Measurements from ENCODE around the gene CARD9.
"Not testable (repeated sequence)": the region's sequence is repeated elsewhere in the genome, so short reads cannot be mapped to it uniquely, and the experiment has no call there.

CARD9 gene

GRCh38 chr9:136355616-136356557 lies 17.6 kb downstream of the CARD9 start:
- Histone ChIP-seq H3K36me3 (ENCODE audit: control insufficient read depth, insufficient read depth, low read length) (no peaks in the 10 kb centered on the region), H3K4me3 (ENCODE audit: low read length) (no peak overlapping the region)

GRCh38 chr9:136354592-136355085 lies 18.8 kb downstream of the CARD9 start:
- H3K36me3 ChIP-seq (ENCODE audit: control insufficient read depth, insufficient read depth, low read length): no peaks in the 10 kb centered on the region
- peaks cover 9% of the 10 kb centered on the region for H3K4me1 ChIP-seq (ENCODE audit: control insufficient read depth, insufficient read depth, low read length)
- no peaks in the 10 kb centered on the region for H3K9me3 ChIP-seq (ENCODE audit: control insufficient read depth, low read length)
- H3K9ac ChIP-seq (ENCODE audit: low read length): no peak overlapping the region
- H3K4me3 ChIP-seq (ENCODE audit: low read length): no peak overlapping the region
- no peaks in the 10 kb centered on the region for H3K27me3 ChIP-seq (ENCODE audit: control insufficient read depth, insufficient read depth, low read length)

More at GRCh38 chr9:136355616-136356557, 17.6 kb downstream of the CARD9 start:
- Histone ChIP-seq H3K9ac (ENCODE audit: low read length) (no peak overlapping the region), H3K4me1 (ENCODE audit: control insufficient read depth, insufficient read depth, low read length) (peaks cover 9% of the 10 kb centered on the region), H3K9me3 (ENCODE audit: control insufficient read depth, low read length) (no peaks in the 10 kb centered on the region), H3K27me3 (ENCODE audit: control insufficient read depth, insufficient read depth, low read length) (no peaks in the 10 kb centered on the region)

- no peaks in the 10 kb centered on the region for H3K9me3 ChIP-seq (ENCODE audit: control insufficient read depth, low read length)
- H3K4me1 ChIP-seq (ENCODE audit: control insufficient read depth, insufficient read depth, low read length): peaks cover 9% of the 10 kb centered on the region
- no peak overlapping the region for H3K9ac ChIP-seq (ENCODE audit: low read length)
- no peaks in the 10 kb centered on the region for H3K27me3 ChIP-seq (ENCODE audit: control insufficient read depth, insufficient read depth, low read length)
- H3K4me3 ChIP-seq (ENCODE audit: low read length): no peak overlapping the region
- no peaks in the 10 kb centered on the region for H3K36me3 ChIP-seq (ENCODE audit: control insufficient read depth, insufficient read depth, low read length)
These were observed 19.5 kb downstream of the CARD9 start for GRCh38 chr9:136353757-136354488.

GRCh38 chr9:136353088-136353487 lies 20.4 kb downstream of the CARD9 start:
- Histone ChIP-seq H3K4me3 (ENCODE audit: low read length) (no peak overlapping the region), H3K9ac (ENCODE audit: low read length) (no peak overlapping the region), H3K9me3 (ENCODE audit: control insufficient read depth, low read length) (no peaks in the 10 kb centered on the region)

GRCh38 chr9:136352682-136353081 lies 20.8 kb downstream of the CARD9 start:
- Histone ChIP-seq H3K9ac (ENCODE audit: low read length) (no peak overlapping the region), H3K4me3 (ENCODE audit: low read length) (no peak overlapping the region), H3K27me3 (ENCODE audit: control insufficient read depth, insufficient read depth, low read length) (no peaks in the 10 kb centered on the region), H3K4me1 (ENCODE audit: control insufficient read depth, insufficient read depth, low read length) (peaks cover 9% of the 10 kb centered on the region), H3K36me3 (ENCODE audit: control insufficient read depth, insufficient read depth, low read length) (no peaks in the 10 kb centered on the region), H3K9me3 (ENCODE audit: control insufficient read depth, low read length) (no peaks in the 10 kb centered on the region)

More at GRCh38 chr9:136353088-136353487, 20.4 kb downstream of the CARD9 start:
- Histone ChIP-seq H3K4me1 (ENCODE audit: control insufficient read depth, insufficient read depth, low read length) (peaks cover 9% of the 10 kb centered on the region), H3K36me3 (ENCODE audit: control insufficient read depth, insufficient read depth, low read length) (no peaks in the 10 kb centered on the region), H3K27me3 (ENCODE audit: control insufficient read depth, insufficient read depth, low read length) (no peaks in the 10 kb centered on the region)

- H3K4me3 ChIP-seq (ENCODE audit: low read length): not testable (repeated sequence)
These were observed 21.6 kb downstream of the CARD9 start for GRCh38 chr9:136351868-136352267.

GRCh38 chr9:136351252-136351800 lies 22.1 kb downstream of the CARD9 start:
- Histone ChIP-seq H3K9me3 (ENCODE audit: control insufficient read depth, low read length) (no peaks in the 10 kb centered on the region), H3K4me3 (ENCODE audit: low read length) (no peak overlapping the region), H3K27me3 (ENCODE audit: control insufficient read depth, insufficient read depth, low read length) (peaks cover 1% of the 10 kb centered on the region), H3K9ac (ENCODE audit: low read length) (no peak overlapping the region), H3K36me3 (ENCODE audit: control insufficient read depth, insufficient read depth, low read length) (no peaks in the 10 kb centered on the region), H3K4me1 (ENCODE audit: control insufficient read depth, insufficient read depth, low read length) (peaks cover 11% of the 10 kb centered on the region)

More at GRCh38 chr9:136351868-136352267, 21.6 kb downstream of the CARD9 start:
- H3K36me3 ChIP-seq (ENCODE audit: control insufficient read depth, insufficient read depth, low read length); H3K27me3 ChIP-seq (ENCODE audit: control insufficient read depth, insufficient read depth, low read length); H3K9ac ChIP-seq (ENCODE audit: low read length); H3K4me1 ChIP-seq (ENCODE audit: control insufficient read depth, insufficient read depth, low read length); H3K9me3 ChIP-seq (ENCODE audit: control insufficient read depth, low read length): not testable (repeated sequence)

- Histone ChIP-seq H3K36me3 (ENCODE audit: control insufficient read depth, insufficient read depth, low read length) (no peaks in the 10 kb centered on the region), H3K4me3 (ENCODE audit: low read length) (no peak overlapping the region), H3K27me3 (ENCODE audit: control insufficient read depth, insufficient read depth, low read length) (peaks cover 8% of the 10 kb centered on the region), H3K9ac (ENCODE audit: low read length) (no peak overlapping the region), H3K4me1 (ENCODE audit: control insufficient read depth, insufficient read depth, low read length) (peaks cover 14% of the 10 kb centered on the region), H3K9me3 (ENCODE audit: control insufficient read depth, low read length) (no peaks in the 10 kb centered on the region)
These were observed 23.9 kb downstream of the CARD9 start for GRCh38 chr9:136349546-136349945.

GRCh38 chr9:136348691-136349090 lies 24.8 kb downstream of the CARD9 start:
- H3K9ac ChIP-seq (ENCODE audit: low read length): no peak overlapping the region
- H3K4me1 ChIP-seq (ENCODE audit: control insufficient read depth, insufficient read depth, low read length): peaks cover 13% of the 10 kb centered on the region
- H3K4me3 ChIP-seq (ENCODE audit: low read length): no peak overlapping the region
- no peaks in the 10 kb centered on the region for H3K36me3 ChIP-seq (ENCODE audit: control insufficient read depth, insufficient read depth, low read length)
- peaks cover 8% of the 10 kb centered on the region for H3K27me3 ChIP-seq (ENCODE audit: control insufficient read depth, insufficient read depth, low read length)
- no peaks in the 10 kb centered on the region for H3K9me3 ChIP-seq (ENCODE audit: control insufficient read depth, low read length)

- Histone ChIP-seq H3K9ac (ENCODE audit: low read length) (no peak overlapping the region), H3K9me3 (ENCODE audit: control insufficient read depth, low read length) (no peaks in the 10 kb centered on the region), H3K4me3 (ENCODE audit: low read length) (no peak overlapping the region), H3K27me3 (ENCODE audit: control insufficient read depth, insufficient read depth, low read length) (peaks cover 14% of the 10 kb centered on the region), H3K36me3 (ENCODE audit: control insufficient read depth, insufficient read depth, low read length) (no peaks in the 10 kb centered on the region), H3K4me1 (ENCODE audit: control insufficient read depth, insufficient read depth, low read length) (peaks cover 22% of the 10 kb centered on the region)
These were observed 25.8 kb downstream of the CARD9 start for GRCh38 chr9:136347472-136348256.

- Histone ChIP-seq H3K4me1 (ENCODE audit: control insufficient read depth, insufficient read depth, low read length) (peaks cover 28% of the 10 kb centered on the region), H3K9me3 (ENCODE audit: control insufficient read depth, low read length) (no peaks in the 10 kb centered on the region), H3K4me3 (ENCODE audit: low read length) (no peak overlapping the region), H3K9ac (ENCODE audit: low read length) (no peak overlapping the region), H3K36me3 (ENCODE audit: control insufficient read depth, insufficient read depth, low read length) (no peaks in the 10 kb centered on the region), H3K27me3 (ENCODE audit: control insufficient read depth, insufficient read depth, low read length) (peaks cover 18% of the 10 kb centered on the region)
These were observed 26.5 kb downstream of the CARD9 start for GRCh38 chr9:136346927-136347465.
